ENCODE measurements around the gene CNNM4.
A peak's percentile ranks its signal among the peaks of the same experiment; 100 is the strongest.

Gene CNNM4

DNA sequence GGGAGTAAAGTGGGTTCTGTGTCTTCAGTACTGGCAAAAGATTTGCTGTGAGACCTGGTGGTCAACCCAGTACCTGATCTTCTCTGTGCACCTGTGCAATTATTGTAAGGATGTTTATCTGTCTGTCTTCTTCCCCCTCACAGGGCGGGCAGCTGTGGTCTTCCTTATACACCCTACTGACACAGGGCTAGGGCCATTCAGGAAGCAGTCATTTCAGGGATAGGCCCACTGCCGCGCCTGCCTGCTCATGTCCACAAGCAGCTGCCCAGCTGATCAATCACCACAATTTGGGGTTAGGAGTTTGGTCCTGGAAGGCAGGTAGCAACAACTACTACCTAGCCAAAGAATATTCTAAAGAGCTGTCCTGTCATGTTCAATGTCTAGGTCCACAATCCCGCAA is 1.2 kb upstream of the CNNM4 start:
- DNase-seq (ENCODE audit: low spot score): no peak

- DNase-seq (ENCODE audit: low spot score): no peak
Observed at GRCh38 chr2:96760986-96761832, 507 bp downstream of the CNNM4 start.

GRCh38 chr2:96762529-96763311 is 2.0 kb downstream of the CNNM4 start:
- DNase-seq (ENCODE audit: low spot score): no peak

DNA sequence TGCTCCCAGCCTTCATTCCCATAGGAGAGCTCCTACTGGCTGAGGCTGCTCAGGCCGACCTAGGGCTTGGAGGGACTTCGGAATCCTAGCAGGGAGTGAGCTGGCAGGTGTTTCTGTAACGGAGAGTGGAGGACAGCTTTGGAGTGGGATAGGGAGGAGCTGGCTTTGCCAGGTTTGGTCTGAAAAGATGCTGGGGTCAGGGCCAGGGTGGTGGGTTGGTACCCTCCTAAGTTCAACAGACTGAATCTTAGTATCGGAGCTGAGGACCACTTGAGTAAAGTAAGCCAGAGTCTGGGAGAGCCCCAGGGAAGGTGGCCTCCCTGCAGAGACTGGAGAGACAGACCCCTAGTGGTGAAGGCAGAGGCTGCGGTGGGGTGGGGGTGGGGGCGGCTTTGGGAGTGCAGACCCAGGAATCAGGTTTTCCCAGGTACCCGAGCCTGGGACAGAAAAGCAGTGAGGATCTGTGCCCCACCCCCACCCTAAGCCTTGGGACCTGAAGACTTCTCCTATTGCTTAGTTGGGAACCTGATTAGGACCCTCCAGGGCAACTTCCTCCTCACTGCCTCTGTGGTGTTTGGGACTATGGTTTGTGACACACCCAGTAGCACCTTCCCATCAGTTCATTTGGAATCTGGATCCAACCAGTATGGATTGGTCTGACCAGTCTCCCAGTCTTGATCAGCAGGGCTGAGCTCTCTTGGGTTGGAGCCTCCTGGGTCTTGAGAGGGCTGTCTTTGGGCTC is 3.0 kb downstream of the CNNM4 start:
- peak; percentile 59 for DNase-seq (ENCODE audit: low spot score)

- no peak for DNase-seq (ENCODE audit: low spot score)
Observed at GRCh38 chr2:96764253-96764637, 3.5 kb downstream of the CNNM4 start.

DNA sequence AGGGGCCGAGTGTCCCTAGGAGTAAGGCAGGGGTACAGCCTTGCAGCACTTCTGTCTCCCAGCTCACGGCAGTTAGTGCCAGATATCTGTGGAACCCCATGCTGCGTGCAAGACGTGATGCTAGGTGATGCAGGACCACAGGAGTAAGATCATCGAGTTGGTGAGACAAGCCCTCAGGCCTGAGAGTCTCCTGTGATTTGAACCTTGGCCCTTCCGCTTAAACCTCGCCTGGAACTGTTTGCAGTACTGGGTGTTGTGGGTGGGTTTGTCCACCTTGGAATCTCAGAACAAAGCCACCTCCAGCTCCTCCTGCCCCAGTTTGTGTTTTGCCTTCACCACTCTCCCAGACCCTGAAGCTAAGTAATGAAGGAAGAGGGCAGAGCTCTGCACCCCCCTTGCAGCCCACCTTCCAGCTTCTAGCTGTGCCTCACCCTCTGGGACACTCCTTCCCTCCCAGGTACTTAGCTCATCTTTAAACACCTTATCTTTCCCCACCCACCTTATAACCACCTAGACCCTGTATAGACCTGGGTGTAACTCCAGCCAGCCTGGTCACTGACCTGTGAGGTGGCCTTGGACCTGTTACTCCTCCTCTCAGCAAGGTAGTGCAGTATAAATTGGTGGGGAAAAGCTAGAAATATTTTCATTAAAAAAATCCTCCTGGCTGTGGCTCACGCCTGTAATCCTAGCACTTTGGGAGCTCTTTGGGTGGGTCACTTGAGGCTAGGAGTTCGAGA is 6.6 kb downstream of the CNNM4 start:
- no peak for DNase-seq (ENCODE audit: low spot score)

- peak; percentile 69 for DNase-seq (ENCODE audit: low spot score)
Observed at GRCh38 chr2:96768083-96768561, 7.4 kb downstream of the CNNM4 start.

DNA sequence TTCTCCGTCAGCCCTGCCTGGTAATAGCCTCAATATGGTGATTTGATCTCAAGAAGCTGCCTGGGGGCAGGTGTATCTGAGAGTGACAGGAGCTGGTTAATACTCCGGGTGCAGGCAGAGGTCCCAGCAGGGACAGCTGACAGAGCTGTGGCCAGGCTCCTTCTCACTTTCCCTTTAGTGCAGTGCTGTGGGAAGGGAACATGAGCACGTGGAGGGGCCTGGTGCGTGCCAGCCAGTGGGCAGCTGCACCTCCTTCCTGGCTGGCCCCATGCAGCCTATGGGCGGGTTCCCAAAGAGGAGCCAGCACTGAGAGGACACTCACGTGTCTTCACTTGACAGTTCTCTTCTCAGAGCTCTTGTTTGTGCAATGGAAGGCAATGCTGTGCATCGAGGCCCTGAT is 9.1 kb downstream of the CNNM4 start:
- no peak for DNase-seq (ENCODE audit: low spot score)

DNA sequence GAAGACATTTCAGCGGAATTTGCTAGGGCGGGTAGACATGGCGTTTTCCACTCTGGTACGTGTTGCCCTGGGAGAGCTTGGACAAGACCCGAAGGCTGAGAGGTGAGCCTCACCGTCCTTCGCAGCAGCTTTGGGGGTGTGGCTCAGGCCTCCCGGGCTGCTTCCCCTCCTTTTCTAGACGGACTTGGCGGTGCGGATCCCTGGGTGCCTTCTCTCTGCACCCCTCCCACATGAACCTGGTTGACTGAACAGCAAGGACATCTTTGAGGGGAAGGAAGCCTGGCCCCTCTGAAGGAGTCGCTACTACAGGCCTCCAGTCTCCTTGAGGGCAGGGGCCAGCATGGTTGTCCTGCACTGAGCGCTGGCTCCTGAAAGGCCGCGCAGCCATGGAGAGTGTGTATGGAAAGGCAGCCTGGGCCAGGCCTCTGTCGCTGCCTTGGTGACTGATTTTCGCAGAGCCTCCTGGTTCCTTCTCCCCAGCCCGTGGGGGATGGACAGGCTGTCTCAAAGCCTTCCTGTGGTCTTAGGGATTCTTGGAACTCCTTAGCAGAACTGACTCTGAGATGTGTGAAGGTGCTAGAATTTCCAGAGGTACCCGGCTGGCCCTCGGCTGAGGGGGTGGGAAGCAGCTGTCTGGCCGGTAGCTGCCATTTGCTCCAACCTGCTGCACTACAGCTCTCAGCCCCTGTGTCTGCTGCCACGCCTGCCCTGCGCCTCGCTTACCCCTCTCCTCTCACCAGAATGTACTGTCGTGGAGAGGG is 9.9 kb downstream of the CNNM4 start:
- no peak for DNase-seq (ENCODE audit: low spot score)

- no peak for DNase-seq (ENCODE audit: low spot score)
Observed at GRCh38 chr2:96771796-96772618, 11.3 kb downstream of the CNNM4 start.

DNA sequence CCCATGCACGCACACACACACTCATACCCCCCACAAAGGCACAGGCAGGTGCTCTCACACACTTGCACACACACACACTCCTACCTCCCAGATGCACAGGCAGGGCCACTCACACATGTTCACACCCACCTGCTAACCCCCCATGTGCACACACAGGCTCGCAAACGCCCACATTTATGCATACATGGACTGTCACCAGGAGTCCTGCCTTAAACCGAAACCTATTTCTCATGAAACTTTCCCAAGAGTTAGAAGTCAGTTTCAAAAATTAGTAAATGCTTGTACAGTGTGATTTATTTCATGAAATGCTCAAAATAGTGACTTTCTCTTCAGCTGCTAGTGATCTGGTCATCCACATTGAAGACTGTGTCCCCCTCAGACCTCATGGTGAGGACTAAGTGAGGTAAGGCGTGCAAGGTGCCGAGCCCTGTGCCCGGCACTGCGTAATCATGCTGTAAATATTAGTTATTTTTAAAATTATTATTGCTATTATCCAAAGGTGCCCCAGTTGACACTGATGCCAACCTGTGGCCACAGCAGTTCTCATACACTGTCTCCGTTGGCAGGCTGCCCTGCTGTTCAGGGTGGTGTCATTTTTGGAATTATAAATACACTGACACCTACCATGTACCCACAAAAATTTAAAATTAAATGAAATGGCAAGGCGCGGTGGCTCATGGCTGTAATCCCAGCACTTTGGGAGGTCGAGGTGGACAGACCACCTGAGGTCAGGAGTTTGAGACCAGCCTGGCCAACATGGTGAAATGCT is 12.4 kb downstream of the CNNM4 start:
- DNase-seq (ENCODE audit: low spot score): no peak

- DNase-seq (ENCODE audit: low spot score): peak; percentile 51
Observed at GRCh38 chr2:96773922-96774321, 13.2 kb downstream of the CNNM4 start.

- no peak for DNase-seq (ENCODE audit: low spot score)
Observed at GRCh38 chr2:96775160-96775559, 14.5 kb downstream of the CNNM4 start.

DNA sequence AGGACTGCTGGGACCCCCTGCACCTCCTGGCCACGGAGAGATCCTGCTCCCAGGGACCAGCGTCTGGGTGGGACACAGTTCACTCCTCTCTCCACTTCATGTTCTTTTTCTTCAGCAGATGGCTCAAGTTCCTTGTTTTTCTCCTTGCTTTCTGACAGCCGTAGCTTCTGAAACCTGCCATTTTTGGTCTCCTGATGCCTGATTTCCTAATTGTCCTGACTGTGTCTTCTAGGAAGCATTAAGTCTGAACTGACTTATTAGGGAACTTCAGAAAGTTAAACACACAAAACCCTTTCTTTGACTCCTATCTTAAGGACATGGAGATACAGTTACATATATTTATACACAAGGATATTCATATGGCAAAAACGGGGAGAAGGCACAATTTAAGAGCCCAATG is 22.7 kb downstream of the CNNM4 start:
- DNase-seq (ENCODE audit: low spot score): no peak

DNA sequence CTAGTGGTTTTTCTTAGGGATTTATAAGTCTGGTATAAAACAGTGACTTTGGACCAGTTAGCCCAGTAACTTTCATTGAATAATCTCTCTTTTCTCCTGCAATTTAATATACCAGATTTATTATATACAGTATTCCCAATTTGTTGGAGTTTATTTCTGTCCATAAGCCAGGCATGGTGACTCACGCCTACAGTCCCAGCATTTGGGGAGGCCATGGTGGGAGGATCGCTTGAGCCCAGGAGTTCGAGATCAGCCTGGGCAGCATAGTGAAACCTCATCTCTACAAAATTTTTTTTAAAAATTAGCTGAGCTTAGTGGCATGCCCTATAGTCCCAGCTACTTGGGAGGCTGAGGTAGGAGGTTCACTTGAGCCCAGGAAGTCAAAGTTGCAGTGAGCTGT is 26.7 kb downstream of the CNNM4 start:
- no peak for DNase-seq (ENCODE audit: low spot score)

DNA sequence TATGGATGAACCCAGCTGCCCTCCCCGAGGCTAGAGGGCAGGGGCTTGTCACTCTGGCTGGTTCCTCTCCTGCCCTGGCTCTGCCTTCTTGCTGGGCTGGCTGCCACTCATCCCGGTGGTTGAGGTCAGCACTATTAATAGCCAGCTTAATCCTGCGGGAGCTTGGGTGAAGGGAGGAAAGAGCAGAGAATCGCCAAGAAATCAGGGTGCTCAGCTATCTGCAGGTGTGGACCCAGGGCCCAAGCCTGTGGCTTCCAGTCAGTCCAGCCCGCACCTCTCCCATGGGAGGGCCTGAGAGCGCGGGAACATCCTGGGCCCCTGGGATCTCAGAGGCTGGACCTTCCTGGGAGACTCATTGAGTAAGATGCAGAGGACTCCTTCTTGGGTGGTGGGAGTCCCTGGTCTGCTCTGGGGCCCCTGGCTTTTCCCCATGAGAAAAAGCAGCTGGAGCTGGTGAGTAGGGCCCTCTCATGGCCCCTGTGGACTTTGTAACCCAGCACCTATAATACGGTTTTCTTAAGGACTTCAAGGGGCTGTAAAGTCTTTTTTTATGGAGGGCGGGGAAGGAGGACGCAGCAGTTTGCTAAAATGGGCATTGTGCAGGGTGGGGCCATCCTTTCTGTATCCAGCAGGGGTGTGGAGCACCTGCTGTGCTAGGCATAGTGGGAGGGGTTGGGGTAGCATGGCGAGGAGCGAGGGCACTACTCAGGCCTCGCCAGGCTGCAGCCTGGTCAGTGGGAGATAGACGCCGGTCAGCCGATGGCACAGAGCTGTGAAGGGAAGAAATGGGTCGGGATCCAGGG is 27.9 kb downstream of the CNNM4 start:
- no peak for DNase-seq (ENCODE audit: low spot score)

- DNase-seq (ENCODE audit: low spot score): no peak
Observed at GRCh38 chr2:96789245-96789617, 28.5 kb downstream of the CNNM4 start.

Measured in germinal center (tissue), 1 donor.